ENCODE results near the gene HEATR1. TPM values are rescaled to one million over a fixed set of nuclear protein-coding genes. Genes with fewer than 3 reads are reported as not detected.

Gene HEATR1
- total RNA-seq, 1 experiment from 2014 or later, result 68.3 TPM

DNA sequence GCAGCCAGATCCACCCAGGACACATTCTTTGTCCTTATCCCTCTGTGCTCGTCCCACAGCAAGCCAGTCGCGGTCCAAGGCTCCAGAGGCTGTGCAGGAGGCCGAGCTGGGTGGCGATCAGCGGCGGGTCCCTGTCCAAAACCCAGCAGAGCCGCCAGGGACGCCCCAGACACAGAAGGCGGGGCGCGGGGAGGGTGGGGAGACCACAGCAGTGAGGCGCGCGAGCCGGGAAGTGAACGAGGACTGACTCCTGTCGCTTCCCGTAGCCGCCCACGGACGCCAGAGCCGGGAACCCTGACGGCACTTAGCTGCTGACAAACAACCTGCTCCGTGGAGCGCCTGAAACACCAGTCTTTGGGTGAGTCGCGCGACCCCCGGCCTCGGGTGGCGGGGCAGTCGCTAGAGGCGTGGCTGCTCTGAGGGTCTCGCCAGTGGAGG, 80.6 kb downstream of the HEATR1 start, which contains the start of gene LGALS8:
TSS of gene LGALS8 (plus strand) at position 279 of the 438 bp plus-strand sequence. CDS start 2,089 bp downstream, outside the sequence.
- no peaks in the 10 kb centered on the region for H3K27me3 ChIP-seq (ENCODE audit: insufficient read depth, low read length)
- H3K36me3 ChIP-seq (ENCODE audit: control insufficient read depth in 1 of 2, insufficient read depth in 2 of 2, low read length in 2 of 2), result peaks cover 0 to 8% of the 10 kb centered on the region in 2 experiments; a peak in 1 of 4 replicates
- H3K9me2 ChIP-seq (ENCODE audit: insufficient read depth), result no peaks in the 10 kb centered on the region
- H3K79me2 ChIP-seq (ENCODE audit: insufficient read depth, low read length), result peaks cover 13% of the 10 kb centered on the region
- ChIA-PET RAD21 (ENCODE audit: low non-redundant PET in 1 of 2, low total read pairs in 2 of 2, uncharacterized antibody in 2 of 2, unreplicated experiment in 2 of 2) (no interaction called here), POLR2A (interaction anchor here (1.1 kb wide), 1 partner anchor 20 kb away, joined by 3 read pairs; no protein-coding TSS in a partner anchor), CTCF (interaction anchor here (1.0 kb wide), 1 partner anchor 418 kb away, joined by 3 read pairs; no protein-coding TSS in a partner anchor)
- H4K20me1 ChIP-seq (ENCODE audit: insufficient read depth), result no peaks in the 10 kb centered on the region
- H3K4me3 ChIP-seq (replicated peaks in 1 of 2; ENCODE audit: low read depth in 1 of 2, low read length in 2 of 2), result peak within 1 kb of the TSS; percentile 76 to 99
- peak within 1 kb of the TSS; percentile 90 for H3K9ac ChIP-seq (ENCODE audit: low read length)
- no peaks in the 10 kb centered on the region for H3K9me3 ChIP-seq (ENCODE audit: control insufficient read depth in 1 of 2, insufficient read depth in 1 of 2, low read depth in 1 of 2, low read length in 2 of 2)
- peak within 1 kb of the TSS; percentile 69 for H2AFZ ChIP-seq (ENCODE audit: low read depth, low read length, poor library complexity, severe bottlenecking)
- peak within 1 kb of the TSS; percentile 91 for H3K4me2 ChIP-seq (ENCODE audit: low read length)
- ATAC-seq (peak; percentile 83), DNase-seq (ENCODE audit: low read depth, low spot score) (peak; percentile 62)
- intact Hi-C loops (cut with micrococcal nuclease), result no loop called here
- H3K27ac ChIP-seq (ENCODE audit: low read depth, low read length), result peak within 1 kb of the TSS; percentile 62
- no TSS peak for BruUV-seq (replicated peaks)
- H3K4me1 ChIP-seq (ENCODE audit: control insufficient read depth in 1 of 2, insufficient read depth in 2 of 2, low read length in 2 of 2), result peaks cover 5 to 14% of the 10 kb centered on the region in 2 experiments; a peak in 2 of 4 replicates
- TF ChIP-seq RAD21 (IDR thresholded peaks at IDR 0.05; ENCODE audit: low read depth) (no peak), ZNF274 (IDR thresholded peaks at IDR 0.05; ENCODE audit: low read depth, low read length) (no peak), FOSL1 (IDR thresholded peaks at IDR 0.05; ENCODE audit: low read depth) (no peak), EZH2phosphoT487 (IDR thresholded peaks at IDR 0.05; ENCODE audit: borderline replicate concordance) (no peak), EGR1 (IDR thresholded peaks at IDR 0.05; ENCODE audit: low read depth) (peak; percentile 97), ELF1 (IDR thresholded peaks at IDR 0.05; ENCODE audit: borderline replicate concordance, low read depth) (peak; percentile 31; the same call in 1 of the 2 replicates), POLR2A (IDR thresholded peaks at IDR 0.05; ENCODE audit: borderline replicate concordance, extremely low read depth, insufficient read depth, insufficient read length) (no peak), CEBPB (IDR thresholded peaks at IDR 0.05; ENCODE audit: low read depth) (no peak), POLR2AphosphoS5 (IDR thresholded peaks at IDR 0.05; ENCODE audit: low read depth, low read length) (peak; percentile 52), TCF7L2 (IDR thresholded peaks at IDR 0.05; ENCODE audit: borderline replicate concordance, extremely low read depth, insufficient read depth, insufficient read length) (no peak), YY1 (IDR thresholded peaks at IDR 0.05; ENCODE audit: extremely low read depth, insufficient replicate concordance, low read depth, low read length) (peak; percentile 46), ZFX (IDR thresholded peaks at IDR 0.05) (no peak), SRF (IDR thresholded peaks at IDR 0.05; ENCODE audit: low read depth) (no peak), SIN3A (IDR thresholded peaks at IDR 0.05; ENCODE audit: low read depth) (peak; percentile 63; the same call in 1 of the 2 replicates), SP1 (IDR thresholded peaks at IDR 0.05; ENCODE audit: low read depth) (no peak), JUND (IDR thresholded peaks at IDR 0.05) (no peak), EZH2 (IDR thresholded peaks at IDR 0.05) (no peak), CBX3 (IDR thresholded peaks at IDR 0.05; ENCODE audit: low read depth) (0 out of 2 replicates have a peak, but pooled peaks have one; percentile 5)
- TF ChIP-seq, protein P1, sequence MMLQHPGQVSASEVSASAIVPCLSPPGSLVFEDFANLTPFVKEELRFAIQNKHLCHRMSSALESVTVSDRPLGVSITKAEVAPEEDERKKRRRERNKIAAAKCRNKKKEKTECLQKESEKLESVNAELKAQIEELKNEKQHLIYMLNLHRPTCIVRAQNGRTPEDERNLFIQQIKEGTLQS (IDR thresholded peaks at IDR 0.05), result no peak
- TF ChIP-seq, protein P2, sequence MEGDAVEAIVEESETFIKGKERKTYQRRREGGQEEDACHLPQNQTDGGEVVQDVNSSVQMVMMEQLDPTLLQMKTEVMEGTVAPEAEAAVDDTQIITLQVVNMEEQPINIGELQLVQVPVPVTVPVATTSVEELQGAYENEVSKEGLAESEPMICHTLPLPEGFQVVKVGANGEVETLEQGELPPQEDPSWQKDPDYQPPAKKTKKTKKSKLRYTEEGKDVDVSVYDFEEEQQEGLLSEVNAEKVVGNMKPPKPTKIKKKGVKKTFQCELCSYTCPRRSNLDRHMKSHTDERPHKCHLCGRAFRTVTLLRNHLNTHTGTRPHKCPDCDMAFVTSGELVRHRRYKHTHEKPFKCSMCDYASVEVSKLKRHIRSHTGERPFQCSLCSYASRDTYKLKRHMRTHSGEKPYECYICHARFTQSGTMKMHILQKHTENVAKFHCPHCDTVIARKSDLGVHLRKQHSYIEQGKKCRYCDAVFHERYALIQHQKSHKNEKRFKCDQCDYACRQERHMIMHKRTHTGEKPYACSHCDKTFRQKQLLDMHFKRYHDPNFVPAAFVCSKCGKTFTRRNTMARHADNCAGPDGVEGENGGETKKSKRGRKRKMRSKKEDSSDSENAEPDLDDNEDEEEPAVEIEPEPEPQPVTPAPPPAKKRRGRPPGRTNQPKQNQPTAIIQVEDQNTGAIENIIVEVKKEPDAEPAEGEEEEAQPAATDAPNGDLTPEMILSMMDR (IDR thresholded peaks at IDR 0.05 in 2 of 3, conservative IDR thresholded peaks at IDR 0.05 in 1 of 3; ENCODE audit: borderline replicate concordance in 1 of 3, insufficient read depth in 1 of 3, low read depth in 2 of 3, low read length in 2 of 3), result no peak
- TF ChIP-seq, protein P3, sequence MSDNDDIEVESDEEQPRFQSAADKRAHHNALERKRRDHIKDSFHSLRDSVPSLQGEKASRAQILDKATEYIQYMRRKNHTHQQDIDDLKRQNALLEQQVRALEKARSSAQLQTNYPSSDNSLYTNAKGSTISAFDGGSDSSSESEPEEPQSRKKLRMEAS (IDR thresholded peaks at IDR 0.05), result no peak
- TF ChIP-seq, protein P4, sequence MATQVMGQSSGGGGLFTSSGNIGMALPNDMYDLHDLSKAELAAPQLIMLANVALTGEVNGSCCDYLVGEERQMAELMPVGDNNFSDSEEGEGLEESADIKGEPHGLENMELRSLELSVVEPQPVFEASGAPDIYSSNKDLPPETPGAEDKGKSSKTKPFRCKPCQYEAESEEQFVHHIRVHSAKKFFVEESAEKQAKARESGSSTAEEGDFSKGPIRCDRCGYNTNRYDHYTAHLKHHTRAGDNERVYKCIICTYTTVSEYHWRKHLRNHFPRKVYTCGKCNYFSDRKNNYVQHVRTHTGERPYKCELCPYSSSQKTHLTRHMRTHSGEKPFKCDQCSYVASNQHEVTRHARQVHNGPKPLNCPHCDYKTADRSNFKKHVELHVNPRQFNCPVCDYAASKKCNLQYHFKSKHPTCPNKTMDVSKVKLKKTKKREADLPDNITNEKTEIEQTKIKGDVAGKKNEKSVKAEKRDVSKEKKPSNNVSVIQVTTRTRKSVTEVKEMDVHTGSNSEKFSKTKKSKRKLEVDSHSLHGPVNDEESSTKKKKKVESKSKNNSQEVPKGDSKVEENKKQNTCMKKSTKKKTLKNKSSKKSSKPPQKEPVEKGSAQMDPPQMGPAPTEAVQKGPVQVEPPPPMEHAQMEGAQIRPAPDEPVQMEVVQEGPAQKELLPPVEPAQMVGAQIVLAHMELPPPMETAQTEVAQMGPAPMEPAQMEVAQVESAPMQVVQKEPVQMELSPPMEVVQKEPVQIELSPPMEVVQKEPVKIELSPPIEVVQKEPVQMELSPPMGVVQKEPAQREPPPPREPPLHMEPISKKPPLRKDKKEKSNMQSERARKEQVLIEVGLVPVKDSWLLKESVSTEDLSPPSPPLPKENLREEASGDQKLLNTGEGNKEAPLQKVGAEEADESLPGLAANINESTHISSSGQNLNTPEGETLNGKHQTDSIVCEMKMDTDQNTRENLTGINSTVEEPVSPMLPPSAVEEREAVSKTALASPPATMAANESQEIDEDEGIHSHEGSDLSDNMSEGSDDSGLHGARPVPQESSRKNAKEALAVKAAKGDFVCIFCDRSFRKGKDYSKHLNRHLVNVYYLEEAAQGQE (IDR thresholded peaks at IDR 0.05; ENCODE audit: low read depth), result no peak

All from HCT116 (cell line).